H1 (cell line): Measurements from ENCODE around the gene DBR1. TPM values are rescaled to one million over a fixed set of nuclear protein-coding genes. Genes with fewer than 3 reads are reported as not detected.

Experiments
- NANOG ChIP-seq: IDR thresholded peaks from 2 replicates; pipeline ENCODE4 v1.6.1; 2011; ENCODE audit warnings: low read length, low read depth, mild to moderate bottlenecking, inconsistent platforms; ENCODE audit not compliant: insufficient read depth, poor library complexity, severe bottlenecking
- polyA plus RNA-seq, 7 experiments: library from polyadenylated mRNA; depleted of rRNA in 3 of 7; stranded (reverse) in 5 of 7; unstranded in 2 of 7; fragments of >200 nt in 5 of 7; fragments of 200-250 nt in 2 of 7; gene quantifications; 1 replicate in 5 of 7; 2 replicates in 1 of 7; 4 replicates in 1 of 7; pipeline versions ENCODE4 v1.2.1 to v1.2.3, GENCODE V29; 2011 to 2013; ENCODE audit warnings: missing spikeins in 2 of 7, mixed read lengths in 2 of 7
- total RNA-seq: library from RNA; stranded (reverse); fragmentation: NEBNext Ultra II Directional; extraction: Animal tissue kit (Norgen Biotek cat#: 25700); gene quantifications from 2 replicates; pipeline ENCODE4 v1.2.1, GENCODE V29; 2021

DBR1 gene
- total and polyA plus RNA-seq, 2 of the 8 experiments (the other 6 are each of a cell fraction or from before 2014, with no cell fraction given) = 10.1 to 18.3 TPM

DNA sequence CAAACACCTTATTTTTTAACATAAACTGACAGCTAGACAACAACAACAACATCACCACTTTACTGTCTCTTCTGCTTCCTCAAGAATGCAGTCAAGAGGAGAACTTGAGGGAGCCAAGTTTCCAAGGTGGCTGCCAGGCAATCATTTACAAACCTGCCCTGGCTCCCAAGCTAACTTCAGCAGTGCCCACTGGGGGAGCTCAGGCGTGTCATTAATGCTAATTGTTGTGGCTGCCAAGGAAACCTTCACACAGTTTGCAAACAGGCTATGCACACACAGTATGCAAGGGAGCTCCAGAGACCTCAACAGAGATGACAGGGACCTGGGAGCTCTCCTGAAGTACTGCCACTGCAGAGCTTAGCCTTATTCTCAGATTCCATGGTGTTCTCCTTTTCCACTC, 61.4 kb downstream of the DBR1 start (continued):
- TF ChIP-seq NANOG = no peak
